Measurements from ENCODE around the gene CENPV.

DNA sequence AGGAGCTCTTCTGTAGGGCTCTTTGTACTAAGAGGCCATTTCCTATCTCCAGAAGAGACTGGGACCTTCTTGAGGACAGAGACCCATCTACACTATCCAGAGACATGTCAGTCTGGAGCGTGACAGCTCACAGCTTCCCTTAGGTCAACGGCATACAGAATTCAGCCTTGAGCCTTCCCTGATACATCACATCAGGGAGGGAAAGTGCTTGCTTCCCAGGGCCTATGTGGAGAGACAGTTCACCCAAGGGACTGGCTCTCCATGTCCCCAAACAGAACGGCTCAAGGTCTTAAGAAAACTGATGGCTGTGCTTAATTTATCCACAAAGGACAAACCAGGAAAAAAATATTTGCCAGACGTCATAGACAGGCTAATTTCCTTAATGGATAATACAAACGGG, 7.7 kb downstream of the CENPV start:
- TF ChIP-seq, protein P1, sequence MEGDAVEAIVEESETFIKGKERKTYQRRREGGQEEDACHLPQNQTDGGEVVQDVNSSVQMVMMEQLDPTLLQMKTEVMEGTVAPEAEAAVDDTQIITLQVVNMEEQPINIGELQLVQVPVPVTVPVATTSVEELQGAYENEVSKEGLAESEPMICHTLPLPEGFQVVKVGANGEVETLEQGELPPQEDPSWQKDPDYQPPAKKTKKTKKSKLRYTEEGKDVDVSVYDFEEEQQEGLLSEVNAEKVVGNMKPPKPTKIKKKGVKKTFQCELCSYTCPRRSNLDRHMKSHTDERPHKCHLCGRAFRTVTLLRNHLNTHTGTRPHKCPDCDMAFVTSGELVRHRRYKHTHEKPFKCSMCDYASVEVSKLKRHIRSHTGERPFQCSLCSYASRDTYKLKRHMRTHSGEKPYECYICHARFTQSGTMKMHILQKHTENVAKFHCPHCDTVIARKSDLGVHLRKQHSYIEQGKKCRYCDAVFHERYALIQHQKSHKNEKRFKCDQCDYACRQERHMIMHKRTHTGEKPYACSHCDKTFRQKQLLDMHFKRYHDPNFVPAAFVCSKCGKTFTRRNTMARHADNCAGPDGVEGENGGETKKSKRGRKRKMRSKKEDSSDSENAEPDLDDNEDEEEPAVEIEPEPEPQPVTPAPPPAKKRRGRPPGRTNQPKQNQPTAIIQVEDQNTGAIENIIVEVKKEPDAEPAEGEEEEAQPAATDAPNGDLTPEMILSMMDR (IDR thresholded peaks at IDR 0.05; ENCODE audit: low read depth, low read length, poor library complexity, severe bottlenecking), result no peak
- no peak for TF ChIP-seq EZH2phosphoT487 (IDR thresholded peaks at IDR 0.05; ENCODE audit: borderline replicate concordance, low read length)
